Ramos (cell line): ENCODE data around the gene PLD1.
"Not testable (repeated sequence)": the region's sequence is repeated elsewhere in the genome, so short reads cannot be mapped to it uniquely, and the experiment has no call there.

ENCODE experiments used
- in situ Hi-C: fragments of 300-500 bp; cut with MboI; formaldehyde crosslinking; loops from one replicate; pipeline ENCODE4 v1.14.3; 2022; ENCODE audit warnings: low sequenced_read_pairs; ENCODE audit not compliant: unreplicated experiment

PLD1 gene

DNA sequence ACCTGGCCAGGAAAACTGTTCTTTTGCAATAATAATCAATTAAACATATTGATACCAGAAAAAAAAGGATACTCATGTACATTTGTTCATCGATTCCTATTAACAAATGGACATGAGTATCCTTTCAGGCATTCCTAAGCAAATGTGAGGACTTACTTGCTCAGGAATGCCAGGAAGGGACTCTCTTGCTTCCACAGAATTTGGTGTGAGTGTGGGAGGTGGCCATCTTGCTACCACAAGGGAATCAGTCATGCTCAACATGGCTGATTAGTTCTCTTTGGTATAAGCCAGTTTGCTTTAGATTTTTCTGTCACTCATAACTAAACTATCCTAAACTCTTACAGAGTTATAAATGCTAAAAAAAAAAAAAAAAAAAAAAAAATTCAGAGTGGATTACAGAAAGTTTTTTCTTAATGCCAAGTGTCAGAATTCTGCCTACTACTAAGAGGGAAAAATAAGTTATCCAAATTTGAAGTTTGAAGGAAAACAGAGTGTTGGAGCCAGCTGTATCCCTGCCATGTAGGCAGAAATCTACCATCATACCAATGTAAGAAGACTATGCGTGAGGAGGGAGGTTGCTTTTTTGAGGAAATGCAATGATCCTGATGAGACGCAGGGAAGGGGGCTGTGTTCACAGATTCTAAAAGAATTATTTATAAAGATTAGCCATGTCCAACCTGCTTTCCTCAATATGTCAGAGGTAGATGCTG is 98.7 kb downstream of the PLD1 start:
- in situ Hi-C loops = no loop called here

DNA sequence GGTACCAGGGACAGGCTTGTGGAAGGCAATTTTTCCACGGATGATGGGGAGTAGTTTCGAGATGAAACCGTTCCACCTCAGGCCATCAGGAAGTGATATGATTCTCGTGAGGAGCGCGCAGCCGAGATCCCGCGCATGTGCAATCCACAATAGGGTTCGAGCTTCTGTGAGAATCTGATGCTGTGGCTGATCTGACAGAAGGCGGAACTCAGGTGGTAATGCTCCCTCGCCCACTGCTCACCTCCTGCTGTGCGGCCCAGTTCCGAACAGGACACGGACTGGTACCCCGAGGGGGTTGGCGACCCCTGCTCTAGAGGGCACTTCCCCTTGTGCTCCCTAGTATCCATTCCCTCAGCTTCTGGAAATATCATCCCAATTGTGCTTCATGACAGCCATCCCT is 99.9 kb downstream of the PLD1 start:
- in situ Hi-C loops = no loop called here

DNA sequence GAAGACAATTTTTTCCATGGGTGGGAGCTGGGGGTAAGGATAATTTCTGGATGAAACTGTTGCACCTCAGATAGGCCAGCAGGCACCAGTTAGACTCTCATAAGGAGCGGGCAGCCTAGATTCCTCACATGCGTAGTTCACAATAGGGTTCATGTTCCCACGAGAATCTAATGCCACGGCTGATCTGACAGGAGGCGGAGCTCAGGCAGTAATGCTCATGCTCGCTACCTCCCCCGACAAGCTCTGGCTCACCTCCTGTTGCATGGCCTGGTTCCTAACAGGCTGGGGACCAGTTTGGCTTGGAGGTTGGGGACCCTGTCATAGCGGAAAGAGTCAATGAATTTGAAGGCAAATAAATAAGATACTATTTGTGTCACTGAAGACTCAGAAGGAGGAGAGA is 105.5 kb downstream of the PLD1 start:
- in situ Hi-C loops = no loop called here

DNA sequence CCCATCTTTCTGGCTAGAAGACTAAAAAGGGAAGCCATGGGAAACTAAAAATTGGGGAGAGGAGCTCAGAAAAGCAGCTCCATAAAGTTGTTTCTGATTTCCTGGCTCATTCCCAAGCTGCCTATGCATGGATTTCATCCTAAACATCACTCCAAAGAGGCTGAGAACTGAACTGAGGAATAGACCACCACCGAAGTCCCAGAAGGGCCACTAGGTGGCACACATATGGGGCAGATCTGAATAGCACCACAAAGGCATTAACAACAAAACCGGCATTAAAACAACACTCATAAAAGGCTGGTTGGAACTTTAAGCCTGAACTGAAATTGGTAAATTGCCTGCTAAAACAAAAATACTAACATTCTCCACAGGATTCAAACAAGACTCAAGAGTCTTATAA is 106.3 kb downstream of the PLD1 start:
- in situ Hi-C loops = no loop called here

DNA sequence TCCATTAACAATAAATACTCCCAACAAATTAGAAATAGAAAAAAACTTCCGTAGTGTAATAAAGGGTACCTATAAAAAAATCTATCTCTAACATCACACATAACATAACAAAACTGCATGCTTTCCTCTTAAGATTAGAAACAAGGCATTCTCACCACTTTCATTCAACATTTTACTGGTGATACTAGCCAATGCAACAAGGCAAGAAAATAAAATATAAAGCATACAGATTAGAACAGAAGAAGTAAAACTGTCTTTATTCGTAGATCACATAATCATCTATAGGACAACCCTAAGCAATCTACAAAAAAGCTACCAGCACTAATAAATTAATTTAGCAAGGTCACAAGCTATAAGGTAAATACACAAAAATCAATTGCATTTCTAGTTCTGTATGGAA is 107.1 kb downstream of the PLD1 start:
- in situ Hi-C loops = no loop called here

DNA sequence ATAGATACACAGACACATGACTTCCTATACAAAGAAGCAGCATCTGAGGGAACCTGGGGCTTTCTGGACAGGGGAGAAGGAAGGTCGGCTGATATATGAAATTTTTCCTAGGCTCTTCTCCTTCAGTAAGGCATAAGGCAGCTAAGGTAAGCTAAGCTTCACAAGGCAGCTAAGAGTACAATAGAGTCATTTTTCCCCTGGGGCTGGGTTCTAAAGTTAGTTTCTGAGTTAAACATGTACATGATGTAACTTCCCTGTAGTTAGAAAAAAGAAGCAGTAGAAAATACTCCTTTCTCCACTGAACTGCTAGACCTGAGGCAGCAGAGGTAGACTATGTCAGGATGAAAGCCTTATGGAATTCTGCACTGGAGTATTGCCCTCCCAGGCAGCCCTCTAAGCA is 109.6 kb downstream of the PLD1 start:
- in situ Hi-C loops = no loop called here

DNA sequence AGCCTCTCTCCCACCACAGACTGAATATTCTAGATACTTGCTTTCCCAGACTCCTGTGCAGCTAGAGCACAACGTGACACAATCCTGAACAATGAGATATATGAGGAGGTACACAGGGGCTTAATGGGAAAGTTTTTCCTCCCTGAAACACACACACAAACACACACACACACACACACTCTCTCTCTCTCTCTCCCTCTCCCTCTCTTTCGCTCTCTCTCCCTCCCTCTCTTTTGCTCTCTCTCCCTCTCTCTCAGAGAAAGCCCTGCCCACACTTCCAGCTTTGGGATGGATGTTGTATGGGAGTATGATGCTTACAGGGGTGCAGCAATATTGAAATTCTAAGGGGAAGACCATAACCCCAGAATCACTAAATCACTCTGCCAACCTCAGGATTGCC is 110.1 kb downstream of the PLD1 start:
- in situ Hi-C loops = no loop called here

DNA sequence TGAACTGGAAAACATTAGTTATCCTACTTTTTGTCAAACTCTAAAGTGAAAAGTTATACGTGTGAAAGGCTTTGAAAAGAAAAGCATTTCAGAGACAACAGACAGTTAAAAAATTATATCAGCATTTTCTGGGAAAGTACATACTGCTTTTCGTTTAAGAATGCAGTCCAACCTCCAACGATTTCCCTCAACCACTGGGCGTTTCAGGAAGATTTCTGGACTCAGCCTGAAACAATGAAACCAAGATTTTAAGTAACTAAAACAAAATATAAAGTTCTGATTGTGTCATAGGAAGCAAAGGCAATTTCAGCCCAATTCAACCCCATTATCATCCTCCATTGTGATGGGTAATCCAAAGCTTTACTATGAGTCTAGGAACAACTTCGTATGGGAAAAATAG is 110.7 kb downstream of the PLD1 start:
- in situ Hi-C loops = no loop called here

DNA sequence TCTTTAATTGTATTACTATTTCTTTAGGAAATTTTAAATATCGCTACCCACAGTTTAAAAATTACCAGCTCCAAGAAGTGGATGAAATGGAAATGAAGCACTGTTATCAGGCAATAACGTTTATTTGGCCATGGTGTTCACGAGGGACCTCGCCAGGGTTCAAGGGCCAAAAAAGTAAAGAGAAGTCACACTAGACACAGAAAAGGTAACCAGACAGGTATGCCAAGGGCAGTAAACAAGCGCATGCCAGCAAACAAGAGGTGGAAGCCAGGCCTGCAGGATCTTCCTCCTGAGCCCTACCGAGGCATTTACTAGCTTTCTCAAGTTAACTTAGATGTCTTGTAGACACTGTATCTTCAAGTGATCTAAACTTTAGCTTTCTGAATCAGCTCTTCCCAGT is 113.5 kb downstream of the PLD1 start:
- in situ Hi-C loops = no loop called here

DNA sequence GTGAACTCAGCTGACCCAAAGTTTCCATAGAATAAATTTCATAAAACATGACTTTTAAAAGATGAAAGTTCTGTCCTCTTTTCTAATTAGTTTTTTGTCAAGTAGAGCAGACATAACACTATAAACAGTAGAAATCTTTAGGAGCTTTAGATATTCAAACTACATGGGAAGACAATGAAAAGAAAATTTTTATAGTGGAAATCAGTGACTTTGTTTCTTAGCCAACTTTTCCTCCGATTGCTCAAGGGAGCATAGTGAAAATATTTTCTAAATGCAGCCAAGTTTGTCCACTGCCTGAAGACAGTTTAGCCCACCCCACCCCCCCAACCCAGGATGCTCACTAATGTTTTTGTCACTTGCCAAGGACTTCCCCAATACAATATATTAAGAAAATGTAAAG is 114.9 kb downstream of the PLD1 start:
- in situ Hi-C loops = no loop called here

DNA sequence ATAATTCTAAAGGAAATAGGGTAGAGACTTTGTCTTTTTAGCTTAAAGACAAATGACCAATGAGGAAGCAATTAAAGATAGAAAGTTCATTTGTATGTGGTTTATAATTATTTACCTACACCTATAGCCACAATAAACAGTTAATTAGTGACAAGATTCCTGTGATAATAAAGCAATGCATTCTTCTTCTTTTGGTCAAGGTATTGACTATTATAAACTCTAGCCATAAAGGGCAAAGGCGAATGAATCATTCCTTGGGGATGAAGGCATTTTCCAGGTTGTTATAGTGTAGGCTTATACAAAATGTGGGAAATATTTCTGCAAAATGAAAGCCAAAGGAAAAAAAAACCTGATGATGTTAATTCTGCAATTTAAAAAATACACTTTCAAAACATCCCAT is 115.4 kb downstream of the PLD1 start:
- in situ Hi-C loops = no loop called here

DNA sequence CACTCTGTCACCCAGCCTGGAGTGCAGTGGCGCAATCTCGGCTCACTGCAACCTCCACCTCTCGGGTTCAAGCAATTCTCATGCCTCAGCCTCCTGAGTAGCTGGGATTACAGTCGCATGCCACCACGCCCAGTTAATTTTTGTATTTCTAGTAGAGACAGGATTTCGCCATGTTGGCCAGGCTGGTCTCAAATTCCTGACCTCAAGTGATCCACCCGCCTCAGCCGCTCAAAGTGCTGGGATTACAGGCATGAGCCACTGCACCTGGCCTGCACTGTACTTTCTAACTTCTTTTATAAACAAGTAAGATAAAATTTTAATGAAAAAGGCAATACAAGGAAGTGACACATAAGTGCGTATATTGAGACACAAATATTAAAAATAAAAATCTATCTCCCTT is 117.7 kb downstream of the PLD1 start:
- in situ Hi-C loops = not testable (repeated sequence)

DNA sequence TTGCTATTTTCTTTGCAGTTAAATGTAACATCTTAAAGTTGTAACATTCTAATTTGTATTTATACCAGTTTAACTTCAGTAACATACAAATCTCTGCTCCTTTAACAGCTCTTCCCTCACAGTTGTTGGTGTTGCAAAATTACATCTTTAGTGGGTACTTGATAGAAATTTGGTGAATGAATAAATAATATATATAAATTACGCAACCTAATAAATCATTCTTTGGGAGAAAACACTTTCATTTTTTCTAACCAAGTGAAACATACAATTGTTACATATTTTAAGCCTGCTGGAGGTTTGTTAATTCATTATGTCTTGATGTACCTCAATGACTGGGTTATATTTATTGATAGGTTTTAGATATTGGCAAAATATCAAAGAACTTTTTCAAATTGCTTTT is 118.8 kb downstream of the PLD1 start:
- in situ Hi-C loops = no loop called here

DNA sequence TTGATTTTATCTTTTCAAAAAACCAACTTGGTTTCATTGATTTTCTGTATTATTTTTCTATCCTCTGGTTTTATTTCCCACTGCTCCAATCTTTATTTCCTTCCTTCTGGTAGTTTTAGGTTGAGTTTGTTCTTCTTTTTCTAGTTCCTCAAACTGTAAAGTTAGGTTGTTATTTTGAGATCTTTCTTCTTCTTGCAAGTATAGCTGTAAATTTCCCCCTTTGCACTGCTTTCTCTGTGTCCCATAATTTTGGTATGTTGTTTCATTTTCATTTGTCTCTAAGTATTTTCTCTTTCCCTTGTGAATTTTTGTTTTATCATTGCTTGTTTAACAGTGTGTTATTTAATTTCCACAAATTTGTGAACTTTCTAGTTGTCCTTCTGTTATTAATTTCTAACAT is 120.0 kb downstream of the PLD1 start:
- in situ Hi-C loops = no loop called here

DNA sequence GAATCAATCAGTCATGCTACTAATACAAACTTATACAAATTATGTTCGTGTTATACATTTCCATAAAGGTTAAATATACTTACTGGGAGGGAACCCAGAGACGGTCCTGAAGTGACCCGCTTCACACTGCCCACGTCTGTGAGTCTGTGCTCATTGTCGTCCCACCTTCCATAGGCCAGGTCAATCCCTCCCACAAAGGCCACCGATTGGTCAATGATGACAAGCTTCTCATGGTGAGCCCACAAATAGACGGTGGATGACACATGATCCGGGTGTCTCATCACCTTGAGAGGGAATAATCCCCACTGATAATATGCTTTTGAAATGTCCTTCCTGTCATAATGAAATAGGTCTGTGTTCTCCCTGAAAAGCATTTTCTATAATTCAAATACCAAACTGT is 121.7 kb downstream of the PLD1 start:
- in situ Hi-C loops = no loop called here

DNA sequence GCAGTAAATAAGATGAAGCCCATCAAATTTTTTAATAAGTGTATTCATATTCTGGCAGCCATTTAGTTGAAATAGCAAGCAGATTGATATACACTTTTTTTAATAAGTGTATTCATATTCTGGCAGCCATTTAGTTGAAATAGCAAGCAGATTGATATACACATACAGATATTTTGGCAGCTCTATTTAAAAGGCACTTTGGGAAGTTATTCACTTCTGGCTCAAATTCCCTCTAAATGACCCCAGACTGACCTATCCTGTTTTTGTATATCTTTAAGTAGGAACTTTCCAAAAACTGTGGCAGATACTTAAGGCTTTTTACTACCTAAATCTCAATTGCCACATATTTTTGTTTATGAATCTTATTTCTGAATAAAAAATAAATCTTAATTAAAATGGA is 122.3 kb downstream of the PLD1 start:
- in situ Hi-C loops = no loop called here

DNA sequence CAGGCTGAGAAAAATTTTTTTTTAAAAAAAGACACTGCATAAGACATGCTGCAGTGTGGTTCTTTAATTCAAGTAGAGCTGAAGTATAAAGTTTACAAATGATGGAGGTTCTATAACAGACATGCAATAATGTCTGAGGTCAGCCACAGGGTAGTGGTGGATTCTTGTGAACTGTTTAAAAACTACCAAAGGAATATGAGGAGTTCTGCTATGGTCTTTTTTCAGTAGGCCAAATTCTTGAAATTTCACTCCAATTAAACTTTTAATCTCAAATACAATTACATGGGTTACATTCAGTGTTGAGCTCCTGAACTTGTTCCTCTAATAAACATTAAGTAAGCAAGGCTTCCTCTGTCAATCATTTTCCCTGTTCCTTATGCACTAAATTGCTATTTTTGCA is 122.7 kb downstream of the PLD1 start:
- in situ Hi-C loops = no loop called here

DNA sequence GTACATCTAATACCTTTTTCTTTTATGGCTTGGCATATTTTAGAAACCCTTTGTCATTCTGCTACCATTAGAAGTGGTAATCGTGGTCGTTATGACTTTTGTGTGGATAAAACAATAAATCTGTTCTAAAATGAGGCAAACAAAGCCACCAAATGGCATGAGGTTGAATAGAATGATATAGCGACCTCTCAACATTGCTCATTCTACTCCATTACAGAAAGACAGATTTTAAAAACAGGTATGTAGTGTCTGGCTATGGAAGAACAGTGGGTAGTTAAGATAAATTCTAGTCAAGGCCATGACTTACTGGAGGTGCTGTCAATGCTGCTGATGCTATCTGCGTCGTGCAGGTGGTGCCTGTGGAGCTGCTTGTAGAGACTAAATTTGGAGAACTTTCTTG is 123.2 kb downstream of the PLD1 start:
- in situ Hi-C loops = no loop called here

DNA sequence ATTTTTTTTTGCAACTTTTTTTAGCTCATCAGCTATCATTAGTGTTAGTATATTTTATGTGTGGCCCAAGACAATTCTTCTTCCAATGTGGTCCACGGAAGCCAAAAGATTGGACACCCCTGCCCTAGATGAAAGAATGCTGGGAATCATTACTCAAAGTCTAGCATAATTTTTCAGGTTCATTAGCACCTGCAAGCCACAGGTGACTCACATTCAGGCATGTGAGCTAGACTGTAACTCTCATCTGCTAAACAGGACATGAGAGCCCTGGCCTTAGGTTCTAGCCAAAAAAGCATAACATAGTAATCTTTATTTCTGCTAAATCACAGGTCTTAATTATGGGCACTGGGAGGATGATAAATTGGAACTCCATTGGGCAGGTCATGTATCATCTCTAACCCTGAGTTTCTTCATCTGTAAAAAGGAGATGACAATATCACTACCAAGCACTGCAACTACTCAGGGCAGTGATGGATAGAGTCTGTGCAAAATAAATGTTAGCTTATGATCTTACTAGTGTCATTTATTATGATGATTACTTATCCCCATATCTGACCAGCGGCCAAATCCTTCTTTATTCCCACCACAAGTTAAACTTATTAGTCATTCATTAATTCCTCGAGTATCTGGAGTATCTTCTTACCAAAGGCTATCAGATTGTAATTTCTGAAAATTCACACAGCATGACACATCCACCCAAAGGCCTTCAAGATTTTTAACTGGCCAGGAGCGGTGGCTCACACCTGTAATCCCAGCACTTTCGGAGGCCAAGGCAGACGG is 125.0 kb downstream of the PLD1 start:
- in situ Hi-C loops = no loop called here

DNA sequence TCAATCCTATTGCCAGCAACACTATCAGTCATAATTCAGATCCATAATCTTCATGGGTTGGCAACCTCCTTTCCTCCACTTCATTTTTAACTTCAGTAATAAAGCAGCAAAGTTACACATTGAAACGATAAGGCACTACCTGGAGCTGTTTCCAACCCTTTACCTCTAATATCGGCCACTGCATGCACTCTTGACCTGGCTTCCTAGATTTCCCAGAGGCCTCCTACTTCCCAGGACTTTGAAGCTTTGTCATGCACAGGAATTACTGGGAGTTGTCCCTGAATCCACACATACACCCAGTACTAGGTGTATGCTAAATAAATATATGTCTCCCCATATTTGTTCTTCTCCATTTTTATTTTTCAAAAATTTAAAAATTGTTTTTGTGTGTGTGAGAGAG is 126.1 kb downstream of the PLD1 start:
- in situ Hi-C loops = no loop called here

DNA sequence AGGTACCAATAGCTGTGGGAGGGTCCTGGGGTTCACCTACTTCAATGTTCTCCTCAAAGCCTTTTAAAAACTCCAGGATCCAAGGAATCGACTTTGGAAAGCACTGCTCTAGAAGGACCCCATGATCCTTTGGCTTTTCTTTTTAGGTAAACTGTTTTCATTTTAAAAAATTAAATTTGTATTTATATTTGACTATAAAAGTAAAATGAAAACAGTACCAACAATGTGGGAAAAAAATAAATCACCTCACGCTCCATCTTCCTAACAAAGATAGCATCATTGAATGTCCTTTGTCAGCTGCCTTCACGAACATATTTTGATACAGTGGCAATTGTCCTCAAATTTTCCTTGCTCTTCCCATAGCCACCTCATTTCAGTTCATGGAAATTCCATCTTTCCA is 127.5 kb downstream of the PLD1 start:
- in situ Hi-C loops = no loop called here
